ENCODE data around the gene UBE3C.

UBE3C gene

DNA sequence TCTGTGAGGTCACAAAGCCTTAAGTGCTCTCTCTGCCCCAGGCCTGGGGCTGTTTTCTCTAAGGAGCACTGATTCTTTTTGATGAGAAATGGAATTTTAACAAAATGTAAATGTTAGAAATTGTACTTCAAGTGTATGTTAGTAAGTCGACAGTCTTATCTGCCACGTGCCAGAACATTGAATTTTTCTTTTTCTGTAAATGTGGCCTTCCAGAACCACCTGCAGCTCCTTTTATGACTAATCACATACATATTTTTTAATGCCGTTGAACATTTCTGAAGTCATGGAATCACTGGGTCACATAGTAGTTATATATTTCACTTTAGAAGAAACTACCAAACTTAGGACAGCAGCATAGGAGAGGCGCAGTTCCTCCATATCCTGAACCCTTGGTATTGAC lies 38.0 kb downstream of the UBE3C start:
- DNase-seq (ENCODE audit: insufficient read length, low spot score) (no peak), FAIRE-seq (no peak)
- TF ChIP-seq POLR2A (IDR thresholded peaks at IDR 0.05; ENCODE audit: low read depth, low read length): no peak

DNA sequence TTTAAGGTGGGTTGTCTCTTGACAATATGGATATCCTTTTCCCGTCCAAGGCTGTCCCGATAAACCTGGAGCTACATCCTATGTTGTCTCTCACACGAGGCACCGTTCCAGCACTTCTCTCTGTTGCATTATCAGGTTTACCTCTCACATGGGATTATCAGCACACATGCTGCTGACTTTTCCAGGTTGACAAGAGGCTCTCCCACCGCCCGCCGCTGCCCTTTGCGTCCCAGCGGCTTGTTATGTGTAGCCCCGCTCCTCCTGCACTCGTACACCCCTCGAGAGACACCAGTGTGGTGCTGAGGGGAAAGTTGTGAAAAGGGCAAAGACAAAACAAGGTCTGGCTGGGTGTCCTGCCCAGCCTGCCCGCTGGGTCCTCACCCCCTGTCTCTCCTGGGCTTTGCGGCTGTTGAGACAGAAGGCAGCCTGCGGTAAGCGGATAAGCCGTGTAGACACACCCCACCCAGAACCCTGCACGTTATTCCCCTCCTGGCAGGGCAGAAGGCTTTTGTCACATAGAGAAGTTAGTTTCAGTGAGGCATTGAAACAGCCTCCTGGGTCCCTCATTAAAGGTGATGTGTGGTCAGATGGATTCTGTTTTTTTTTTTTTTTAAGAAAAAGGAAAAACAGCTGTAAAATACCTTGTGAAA lies 38.7 kb downstream of the UBE3C start:
- FAIRE-seq: no peak
- TF ChIP-seq POLR2A (IDR thresholded peaks at IDR 0.05; ENCODE audit: low read depth, low read length): no peak

DNA sequence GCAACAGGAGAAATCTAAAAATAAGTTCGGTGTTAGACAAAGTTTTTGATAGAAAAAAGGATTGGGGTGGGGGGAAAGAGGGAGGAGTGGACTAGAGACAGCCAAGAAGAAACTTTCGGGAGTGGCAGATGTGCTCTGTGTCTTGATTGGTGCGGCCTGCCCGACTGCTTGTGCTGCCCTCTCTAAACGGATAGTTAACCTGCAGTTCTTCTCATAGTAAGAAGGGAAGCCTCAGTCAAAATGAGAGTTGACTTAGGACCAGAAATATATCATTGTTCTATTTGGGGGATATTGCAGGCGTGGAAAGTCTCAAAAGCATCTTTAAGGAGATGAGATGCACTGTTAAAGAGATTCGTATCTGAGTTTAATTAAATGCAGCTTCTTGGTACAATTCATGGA lies 39.3 kb downstream of the UBE3C start:
- DNase-seq (ENCODE audit: insufficient read length, low spot score) (no peak), FAIRE-seq (no peak)
- no peak for TF ChIP-seq POLR2A (IDR thresholded peaks at IDR 0.05; ENCODE audit: low read depth, low read length)

More for the DNA sequence above, 38.7 kb downstream of the UBE3C start:
- no peak for DNase-seq (ENCODE audit: insufficient read length, low spot score)

DNA sequence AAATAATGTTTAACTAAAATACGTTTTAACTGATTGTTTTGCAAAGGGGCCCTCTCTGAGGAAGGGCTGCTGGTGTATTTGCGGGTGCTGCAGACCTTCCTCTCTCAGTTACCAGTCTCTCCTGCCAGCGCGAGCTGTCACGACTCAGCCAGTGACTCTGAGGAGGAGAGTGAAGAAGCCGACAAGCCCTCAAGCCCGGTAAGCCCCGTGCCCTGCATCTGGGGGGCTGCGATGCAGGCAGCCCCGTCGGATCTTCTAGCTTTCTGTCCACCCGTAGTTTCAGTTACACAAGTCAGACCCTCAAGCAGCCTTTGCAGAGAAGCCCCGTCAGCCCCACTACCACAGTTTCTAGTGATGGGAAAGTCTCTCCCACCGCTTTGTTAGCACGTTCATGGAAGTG lies 45.1 kb downstream of the UBE3C start:
- no peak for TF ChIP-seq POLR2A (IDR thresholded peaks at IDR 0.05; ENCODE audit: low read depth, low read length)
- FAIRE-seq: no peak
- no peak for DNase-seq (ENCODE audit: insufficient read length, low spot score)

DNA sequence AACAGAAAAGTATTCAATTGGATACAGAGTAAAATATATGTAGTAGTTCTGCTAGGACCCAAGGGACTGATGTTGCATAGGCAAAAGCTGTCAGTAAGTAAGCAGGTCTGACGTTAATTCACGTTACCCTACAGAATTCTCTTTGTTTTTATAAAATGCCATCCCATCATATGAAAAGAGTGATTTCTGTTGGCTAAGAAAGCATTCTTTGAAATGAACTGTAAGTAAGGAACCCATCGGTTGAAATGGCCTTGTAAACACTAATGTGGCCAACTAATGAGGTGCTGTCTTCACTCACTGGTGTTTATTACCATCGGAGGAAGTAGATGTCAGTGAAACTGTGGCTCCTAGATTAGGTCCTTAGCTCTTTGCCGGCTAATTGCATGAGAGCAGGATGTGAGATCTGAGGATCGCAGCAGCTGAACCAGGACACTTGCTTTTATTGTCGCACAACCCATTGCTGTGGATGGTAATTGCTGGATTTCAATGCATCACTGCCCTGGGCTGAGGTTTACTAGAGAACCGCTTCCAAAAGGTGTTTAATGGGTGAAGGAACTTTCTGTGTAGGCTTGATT lies 49.5 kb downstream of the UBE3C start:
- no peak for FAIRE-seq
- no peak for TF ChIP-seq POLR2A (IDR thresholded peaks at IDR 0.05; ENCODE audit: low read depth, low read length)

DNA sequence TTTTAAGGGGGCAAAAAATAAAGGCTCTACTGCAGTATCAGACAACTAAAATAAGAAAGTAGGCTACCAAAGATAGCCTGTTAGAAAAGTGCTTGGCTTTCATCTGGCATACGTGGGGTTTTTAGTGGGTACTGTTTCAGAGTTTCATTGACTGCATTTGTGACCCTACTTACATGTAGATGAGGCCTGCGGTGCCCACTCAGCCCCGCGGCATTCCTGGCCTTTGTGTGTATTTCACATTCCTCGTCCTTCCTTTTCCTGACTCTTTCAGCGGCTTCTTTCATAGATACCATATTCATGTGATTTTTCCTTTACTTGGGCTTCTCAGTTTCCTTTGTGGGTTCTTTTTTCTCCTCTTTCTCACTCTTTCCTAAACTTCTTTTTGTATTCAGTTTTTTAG lies 50.7 kb downstream of the UBE3C start:
- DNase-seq (ENCODE audit: insufficient read length, low spot score) (no peak), FAIRE-seq (no peak)
- no peak for TF ChIP-seq POLR2A (IDR thresholded peaks at IDR 0.05; ENCODE audit: low read depth, low read length)

More for the DNA sequence above, 49.5 kb downstream of the UBE3C start:
- DNase-seq (ENCODE audit: insufficient read length, low spot score): no peak

DNA sequence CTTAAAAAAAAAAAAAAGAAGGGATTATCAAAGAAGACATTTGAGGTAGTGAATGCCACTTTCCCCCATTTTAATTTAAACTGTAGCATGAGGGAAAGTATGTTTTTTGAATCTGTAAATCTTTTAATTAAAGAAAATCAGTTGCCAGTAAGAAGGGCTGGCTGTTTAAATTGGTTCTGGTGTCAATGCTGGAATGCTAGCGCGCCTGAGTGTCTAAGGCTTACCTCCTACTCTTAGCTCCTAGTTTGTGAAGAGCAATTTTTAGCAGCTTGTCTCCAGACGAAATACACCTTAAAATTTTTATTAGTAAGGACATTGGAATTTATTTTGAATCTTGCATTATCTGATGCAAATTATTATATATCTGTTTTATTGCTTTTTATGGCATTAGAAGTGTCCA lies 54.1 kb downstream of the UBE3C start:
- TF ChIP-seq POLR2A (IDR thresholded peaks at IDR 0.05; ENCODE audit: low read depth, low read length): no peak
- FAIRE-seq (no peak), DNase-seq (ENCODE audit: insufficient read length, low spot score) (no peak)

DNA sequence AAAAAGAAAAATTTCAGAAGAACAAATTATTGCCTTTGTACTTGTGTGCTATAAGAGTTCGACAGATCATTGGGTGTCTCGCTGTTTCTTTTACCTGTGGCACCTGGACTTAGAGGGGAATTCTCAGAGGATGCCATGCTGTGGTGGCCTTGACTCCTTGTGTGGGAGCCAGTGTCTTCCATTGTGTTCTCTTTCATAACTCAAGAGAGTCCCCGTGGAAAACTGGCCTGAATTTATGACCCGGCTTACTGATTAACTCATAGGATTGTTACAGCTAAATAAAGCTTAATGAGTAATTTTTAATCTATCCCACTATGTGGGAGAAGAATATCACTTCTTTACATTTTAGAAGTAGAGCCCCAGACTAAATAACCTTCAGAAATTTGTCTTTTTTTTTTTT lies 54.5 kb downstream of the UBE3C start:
- TF ChIP-seq POLR2A (IDR thresholded peaks at IDR 0.05; ENCODE audit: low read depth, low read length): no peak
- no peak for DNase-seq (ENCODE audit: insufficient read length, low spot score)
- FAIRE-seq: no peak

DNA sequence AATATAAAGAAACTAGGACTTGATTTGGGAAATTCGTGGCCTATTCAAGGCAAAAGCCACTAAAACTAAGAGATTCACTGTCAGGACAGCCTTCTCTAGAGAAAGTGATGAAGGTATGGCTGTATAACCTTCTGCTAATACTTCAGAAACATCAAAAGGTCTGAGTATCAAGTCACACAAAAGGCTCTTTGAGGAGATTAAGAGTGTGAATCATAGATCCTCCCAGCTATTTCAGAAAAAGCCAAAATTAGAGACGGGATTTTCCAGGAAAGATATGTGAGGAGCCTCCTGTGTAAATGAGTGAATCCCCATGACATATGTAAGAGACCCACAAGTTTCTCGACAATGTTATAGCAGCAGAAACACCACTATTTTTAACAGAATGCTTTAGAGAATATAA lies 56.2 kb downstream of the UBE3C start:
- DNase-seq (ENCODE audit: insufficient read length, low spot score) (no peak), FAIRE-seq (no peak)
- TF ChIP-seq POLR2A (IDR thresholded peaks at IDR 0.05; ENCODE audit: low read depth, low read length): no peak

DNA sequence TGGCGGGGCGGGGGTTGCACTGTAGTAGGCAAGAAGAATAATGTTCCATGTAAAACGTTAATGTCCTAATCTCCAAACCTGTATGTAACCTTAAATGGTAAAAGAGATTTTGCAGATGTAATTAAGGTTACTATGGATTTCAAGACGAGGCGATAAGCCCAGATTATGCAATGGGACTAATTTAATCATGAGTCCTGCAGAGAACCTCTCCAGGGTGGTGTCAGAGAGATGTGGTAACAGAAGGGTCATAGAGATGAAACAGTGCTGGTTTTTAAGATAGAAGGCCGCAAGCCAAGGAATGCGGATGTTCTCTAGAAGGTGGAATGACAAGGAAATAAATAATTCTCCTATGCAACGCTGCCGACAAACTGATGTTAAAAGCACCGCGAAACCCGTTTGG lies 57.1 kb downstream of the UBE3C start:
- no peak for TF ChIP-seq POLR2A (IDR thresholded peaks at IDR 0.05; ENCODE audit: low read depth, low read length)
- DNase-seq (ENCODE audit: insufficient read length, low spot score) (no peak), FAIRE-seq (no peak)

DNA sequence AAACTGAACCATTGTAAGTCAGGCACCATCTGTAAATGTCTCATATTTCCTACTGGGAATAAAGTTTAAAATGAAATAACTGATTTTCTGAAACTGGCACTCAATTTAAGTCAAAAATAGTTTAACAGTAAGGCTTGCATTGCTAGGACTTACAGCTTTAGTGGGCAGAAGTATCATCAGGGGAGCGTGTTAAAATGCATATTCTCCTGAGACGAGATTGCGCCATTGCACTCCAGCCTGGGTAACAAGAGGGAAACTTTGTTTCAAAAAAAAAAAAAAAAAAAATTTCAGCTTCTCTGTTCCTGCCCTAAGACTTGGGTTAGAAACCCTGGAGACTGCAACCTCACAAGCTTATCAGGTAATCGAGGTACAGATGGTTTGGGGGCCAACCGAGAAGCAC lies 65.4 kb downstream of the UBE3C start:
- no peak for TF ChIP-seq POLR2A (IDR thresholded peaks at IDR 0.05; ENCODE audit: low read depth, low read length)
- DNase-seq (ENCODE audit: insufficient read length, low spot score) (no peak), FAIRE-seq (no peak)

DNA sequence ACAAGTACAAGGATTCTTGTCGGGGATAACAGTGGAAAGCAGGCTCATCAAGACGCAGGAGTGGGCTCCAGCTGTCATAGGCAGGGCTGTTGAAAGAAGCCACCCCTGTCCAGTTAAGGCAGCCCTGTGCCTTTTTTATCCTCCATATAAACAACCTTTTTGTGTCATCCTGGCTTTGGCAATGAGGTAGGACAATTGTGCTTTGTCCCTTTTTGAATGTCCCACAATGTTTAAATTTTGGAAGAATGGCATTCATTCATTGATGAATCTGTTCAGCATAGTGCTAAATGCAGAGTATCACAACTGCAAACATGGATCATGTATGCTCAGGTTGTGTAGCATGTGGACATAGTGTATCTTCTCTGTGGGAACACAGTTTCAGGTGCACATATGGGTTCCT lies 66.7 kb downstream of the UBE3C start:
- no peak for TF ChIP-seq POLR2A (IDR thresholded peaks at IDR 0.05; ENCODE audit: low read depth, low read length)
- no peak for FAIRE-seq
- DNase-seq (ENCODE audit: insufficient read length, low spot score): no peak

DNA sequence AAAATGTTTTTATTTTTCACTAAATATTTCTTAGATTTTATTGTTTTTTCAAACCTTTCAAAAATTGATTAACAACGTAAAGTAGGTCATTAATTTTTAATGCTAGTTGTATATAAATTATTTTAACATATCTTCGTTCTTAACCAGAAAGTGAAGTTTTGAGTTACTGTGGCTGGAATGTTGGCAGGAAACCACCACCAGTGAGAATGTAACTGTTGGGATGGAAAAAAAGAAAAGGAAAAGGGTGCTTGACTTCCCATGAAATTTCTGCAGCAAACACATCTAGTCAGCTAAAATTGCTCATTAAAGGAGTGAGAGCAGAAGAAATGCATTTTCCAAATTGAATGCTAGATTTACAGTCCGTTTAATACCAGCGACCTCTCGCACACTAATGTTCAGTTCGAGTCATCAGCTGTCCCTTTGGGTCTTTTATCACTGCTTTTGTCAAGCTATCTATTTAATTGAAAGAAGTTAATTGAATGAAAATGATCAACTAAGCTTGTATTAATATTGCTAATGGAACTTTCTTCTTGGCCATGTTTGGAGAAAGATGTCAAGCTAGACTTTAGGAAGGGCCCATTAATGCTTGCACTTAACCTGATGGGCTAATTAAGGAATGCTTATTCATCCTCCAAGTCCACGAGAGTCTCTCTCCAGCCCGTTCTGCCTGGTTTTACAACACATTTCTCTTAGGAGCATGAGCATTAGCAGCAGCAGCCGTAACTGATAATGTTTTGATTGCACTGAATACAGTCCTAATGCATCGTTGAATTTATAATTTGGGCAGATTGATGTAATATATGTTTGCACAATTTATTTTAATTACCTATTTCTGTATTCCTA lies 70.1 kb downstream of the UBE3C start:
- DNase-seq (ENCODE audit: insufficient read length, low spot score): no peak

DNA sequence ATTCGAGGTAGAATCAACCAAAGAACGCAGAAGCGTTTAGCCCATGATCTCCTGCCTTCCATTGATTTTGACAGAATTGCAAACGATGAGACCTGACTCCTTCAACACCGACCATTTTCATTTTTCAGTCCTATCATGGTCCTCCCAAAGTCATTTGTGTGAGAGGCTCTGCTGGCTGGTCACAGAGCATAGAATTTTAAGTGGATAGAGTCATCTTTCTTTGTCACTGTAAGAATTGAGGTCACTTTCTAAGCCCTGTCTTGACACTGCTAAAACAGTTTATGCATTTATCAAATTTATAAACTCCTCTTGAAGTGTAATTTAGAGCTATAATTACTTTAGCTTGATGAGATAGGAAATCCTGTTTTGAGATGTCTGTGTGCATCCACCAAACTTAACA lies 72.0 kb downstream of the UBE3C start:
- DNase-seq (ENCODE audit: insufficient read length, low spot score) (no peak), FAIRE-seq (no peak)
- no peak for TF ChIP-seq POLR2A (IDR thresholded peaks at IDR 0.05; ENCODE audit: low read depth, low read length)

More for the DNA sequence above, 70.1 kb downstream of the UBE3C start:
- FAIRE-seq: no peak
- no peak for TF ChIP-seq POLR2A (IDR thresholded peaks at IDR 0.05; ENCODE audit: low read depth, low read length)

DNA sequence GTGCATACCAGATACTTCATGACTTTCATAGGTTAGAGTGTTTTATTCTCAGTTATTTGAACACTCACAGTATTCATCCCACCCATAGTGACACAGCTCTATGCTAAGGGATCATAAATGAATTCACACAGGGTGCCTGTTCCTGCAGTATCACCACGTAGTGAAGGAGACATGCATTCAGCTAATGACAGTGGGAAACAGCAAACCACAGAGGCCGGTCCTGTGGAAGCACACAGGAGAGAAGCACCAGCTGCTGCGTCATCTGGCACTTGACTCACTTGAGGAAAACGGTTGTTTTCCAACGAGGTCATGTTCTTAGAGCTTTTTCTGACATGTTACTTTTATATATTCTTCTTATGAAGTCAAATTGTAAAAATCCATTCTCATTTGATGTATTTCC lies 73.0 kb downstream of the UBE3C start:
- TF ChIP-seq POLR2A (IDR thresholded peaks at IDR 0.05; ENCODE audit: low read depth, low read length): no peak
- DNase-seq (ENCODE audit: insufficient read length, low spot score): no peak
- FAIRE-seq: no peak
